Ectodermal cell (in vitro differentiated cells): ENCODE data around the gene KCNA2.

Experiments
- H3K27ac ChIP-seq: 2 replicates; pipeline ENCODE4 v1.7.0; 2013; ENCODE audit warnings: mild to moderate bottlenecking, low read depth, low read length; ENCODE audit not compliant: insufficient read depth, poor library complexity, severe bottlenecking
- H3K27me3 ChIP-seq: 2 replicates; pipeline ENCODE4 v1.7.0; 2013; ENCODE audit warnings: mild to moderate bottlenecking, low read length; ENCODE audit not compliant: insufficient read depth, control insufficient read depth, poor library complexity, severe bottlenecking
- H3K36me3 ChIP-seq: one replicate; pipeline ENCODE4 v1.7.0; 2013; ENCODE audit warnings: low read length; ENCODE audit not compliant: control insufficient read depth, insufficient read depth
- H3K4me1 ChIP-seq: one replicate; pipeline ENCODE4 v1.7.0; 2013; ENCODE audit warnings: low read length; ENCODE audit not compliant: control insufficient read depth, insufficient read depth
- H3K4me3 ChIP-seq: 2 replicates; pipeline ENCODE4 v1.7.0; 2013; ENCODE audit warnings: low read depth, low read length, control low read depth; ENCODE audit not compliant: insufficient read depth
- H3K9me3 ChIP-seq: 2 replicates; pipeline ENCODE4 v1.7.0; 2013; ENCODE audit warnings: mild to moderate bottlenecking, low read length, moderate library complexity; ENCODE audit not compliant: control insufficient read depth
- WGBS, 2 experiments: methylation state at CpG; one replicate each; pipeline ENCODE4 v1.1.7; 2013; ENCODE audit warnings: missing lambda C conversion rate in 2 of 2; 5-methylcytosine and 5-hydroxymethylcytosine counted together

The KCNA2 gene

GRCh38 chr1:110603058-110603457 is 3.1 kb downstream of the KCNA2 start:
- Histone ChIP-seq H3K4me3 (no peak overlapping the region), H3K36me3 (no peaks in the 10 kb centered on the region), H3K9me3 (no peaks in the 10 kb centered on the region), H3K27me3 (peaks cover 42% of the 10 kb centered on the region), H3K27ac (no peak overlapping the region), H3K4me1 (peaks cover 10% of the 10 kb centered on the region)
- WGBS, 2 experiments = 88 to 98% methylated on average over 3 of the region's 3 CpGs

DNA sequence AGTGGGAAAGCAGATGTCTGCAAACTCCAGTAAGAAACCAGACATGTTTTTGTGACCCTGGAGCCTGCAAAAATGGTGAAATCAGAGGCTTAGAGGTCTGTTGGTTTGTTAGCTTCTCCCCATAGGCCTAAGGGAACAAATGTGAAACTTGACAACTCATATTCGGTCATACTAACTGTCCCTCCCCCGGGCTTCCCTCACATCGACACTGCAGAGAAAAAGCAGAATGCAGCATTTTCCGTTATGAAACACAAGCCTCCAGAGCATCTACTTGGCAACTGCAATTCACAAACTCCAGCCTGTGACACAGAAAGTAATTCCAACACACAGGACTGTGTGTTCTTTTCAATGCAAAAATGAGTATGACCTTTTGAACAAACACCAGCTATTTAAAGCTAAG is 3.7 kb downstream of the KCNA2 start:
- no peak overlapping the region for H3K4me3 ChIP-seq
- WGBS, 2 experiments = 91 to 94% methylated on average over 4 of the region's 4 CpGs
- no peaks in the 10 kb centered on the region for H3K36me3 ChIP-seq
- H3K27ac ChIP-seq = no peak overlapping the region
- peaks cover 36% of the 10 kb centered on the region for H3K27me3 ChIP-seq
- H3K9me3 ChIP-seq = no peaks in the 10 kb centered on the region
- H3K4me1 ChIP-seq = peaks cover 10% of the 10 kb centered on the region

DNA sequence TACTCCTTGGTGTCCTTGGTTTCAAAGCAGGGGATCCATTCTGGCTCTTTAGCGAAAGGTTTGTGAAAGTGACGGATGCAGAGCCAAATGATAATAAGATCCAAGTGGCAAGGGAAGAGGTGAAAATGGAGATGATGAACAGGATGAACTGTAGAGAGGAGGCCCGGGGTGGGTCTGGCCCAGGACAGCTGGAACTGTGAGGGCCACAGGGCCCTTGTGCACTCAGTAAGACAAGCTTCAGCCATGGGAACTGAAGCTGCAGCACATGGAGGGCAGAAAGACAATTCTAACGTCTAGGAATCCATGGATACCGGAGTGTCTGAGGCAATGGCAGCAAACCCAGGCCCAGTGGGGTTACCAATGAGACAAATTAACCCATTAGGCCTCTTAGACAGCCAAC is 4.8 kb downstream of the KCNA2 start:
- H3K4me1 ChIP-seq = peaks cover 10% of the 10 kb centered on the region
- H3K27ac ChIP-seq = no peak overlapping the region
- 81 to 82% methylated on average over 5 of the region's 5 CpGs for WGBS, 2 experiments
- peaks cover 25% of the 10 kb centered on the region for H3K27me3 ChIP-seq
- H3K4me3 ChIP-seq = no peak overlapping the region
- no peaks in the 10 kb centered on the region for H3K9me3 ChIP-seq
- no peaks in the 10 kb centered on the region for H3K36me3 ChIP-seq

DNA sequence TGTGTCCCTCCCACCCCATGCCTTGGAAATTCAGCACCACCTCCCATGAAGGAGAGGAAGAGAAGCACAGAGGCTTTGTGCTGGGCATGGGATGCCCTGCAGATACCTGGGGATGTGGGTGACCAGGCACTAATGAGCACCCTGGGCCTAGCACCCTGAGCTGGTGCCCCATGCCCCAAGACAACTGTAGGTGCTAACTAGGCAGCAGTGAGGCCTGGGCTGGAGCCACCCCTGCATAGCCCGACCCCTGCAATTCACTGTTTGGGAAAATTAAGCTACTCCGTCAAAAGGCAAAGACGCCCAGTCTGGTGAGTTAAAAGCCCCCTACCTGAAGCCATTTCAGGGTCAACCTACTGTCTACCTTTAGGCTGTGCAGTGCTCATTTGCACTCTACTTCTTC is 5.4 kb downstream of the KCNA2 start:
- peaks cover 19% of the 10 kb centered on the region for H3K27me3 ChIP-seq
- no peaks in the 10 kb centered on the region for H3K9me3 ChIP-seq
- WGBS, 2 experiments = 89% methylated on average over 3 of the region's 3 CpGs
- H3K4me1 ChIP-seq = peaks cover 7% of the 10 kb centered on the region
- H3K27ac ChIP-seq = no peak overlapping the region
- no peaks in the 10 kb centered on the region for H3K36me3 ChIP-seq
- H3K4me3 ChIP-seq = no peak overlapping the region

DNA sequence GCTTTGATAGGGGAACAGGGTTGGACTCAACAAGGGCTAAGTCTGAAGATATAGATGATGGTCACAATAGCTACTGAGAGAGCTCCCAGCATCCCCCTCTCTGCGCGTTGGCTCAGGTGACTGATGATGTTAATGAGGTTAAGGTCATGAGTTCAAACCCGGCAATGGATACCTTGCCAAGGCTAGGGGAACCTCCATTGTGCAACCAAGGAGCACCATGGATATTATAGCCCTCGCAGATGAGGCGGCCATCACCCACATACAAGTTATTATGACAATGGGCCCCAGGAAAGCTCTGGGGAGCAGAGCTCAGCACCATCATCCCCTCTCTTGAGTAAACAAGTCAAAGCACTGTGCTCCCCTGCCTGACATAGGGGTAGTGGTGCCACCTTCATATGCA is 8.2 kb downstream of the KCNA2 start:
- 94 to 95% methylated on average over 5 of the region's 5 CpGs for WGBS, 2 experiments
- Histone ChIP-seq H3K36me3 (no peaks in the 10 kb centered on the region), H3K9me3 (no peaks in the 10 kb centered on the region), H3K4me3 (no peak overlapping the region), H3K27ac (no peak overlapping the region), H3K27me3 (no peaks in the 10 kb centered on the region), H3K4me1 (no peaks in the 10 kb centered on the region)

DNA sequence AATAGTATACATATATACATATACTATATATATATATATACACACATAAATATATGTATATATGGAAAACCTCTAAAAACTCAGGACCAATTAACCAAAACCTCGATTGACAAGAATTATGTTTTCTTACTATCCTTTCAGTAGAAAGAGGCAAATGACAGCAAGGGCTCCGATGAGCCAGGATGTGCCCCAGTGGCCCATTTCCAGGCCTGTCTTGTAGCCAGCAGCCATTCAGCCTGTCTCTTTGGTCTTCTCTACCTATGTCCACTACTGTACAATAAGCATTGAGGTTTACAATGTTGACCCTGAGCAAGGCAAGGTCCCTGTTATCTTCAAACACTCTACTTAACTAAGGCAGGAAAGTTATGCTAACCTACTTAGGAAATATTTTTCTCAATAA is 9.8 kb downstream of the KCNA2 start:
- no peaks in the 10 kb centered on the region for H3K9me3 ChIP-seq
- WGBS, 2 experiments = 89 to 97% methylated on average over 2 of the region's 2 CpGs
- no peaks in the 10 kb centered on the region for H3K27me3 ChIP-seq
- H3K27ac ChIP-seq = no peak overlapping the region
- no peaks in the 10 kb centered on the region for H3K36me3 ChIP-seq
- H3K4me3 ChIP-seq = no peak overlapping the region
- H3K4me1 ChIP-seq = no peaks in the 10 kb centered on the region

DNA sequence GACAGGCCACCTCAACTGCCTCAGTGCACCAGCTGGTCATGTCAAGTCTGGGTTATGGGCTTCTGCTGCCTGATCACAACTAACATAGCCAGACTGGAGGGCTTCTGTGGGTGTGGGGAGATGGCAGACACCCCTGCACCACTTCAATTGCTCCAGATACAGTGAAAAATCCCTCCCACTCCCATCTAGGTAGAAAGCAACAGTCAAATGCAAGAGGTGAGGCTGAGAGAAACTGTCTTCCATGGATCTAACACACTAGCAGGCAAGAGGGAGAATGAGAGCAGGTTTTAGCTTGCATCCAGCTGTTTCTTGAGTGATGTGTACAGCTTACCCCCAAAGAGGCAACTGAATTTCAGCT is 10.8 kb downstream of the KCNA2 start:
- H3K4me1 ChIP-seq = no peaks in the 10 kb centered on the region
- no peaks in the 10 kb centered on the region for H3K27me3 ChIP-seq
- no peak overlapping the region for H3K4me3 ChIP-seq
- H3K27ac ChIP-seq = no peak overlapping the region
- H3K9me3 ChIP-seq = no peaks in the 10 kb centered on the region
- H3K36me3 ChIP-seq = no peaks in the 10 kb centered on the region

GRCh38 chr1:110594456-110595352 is 11.5 kb downstream of the KCNA2 start:
- H3K27ac ChIP-seq = no peak overlapping the region
- no peaks in the 10 kb centered on the region for H3K27me3 ChIP-seq
- no peaks in the 10 kb centered on the region for H3K9me3 ChIP-seq
- no peaks in the 10 kb centered on the region for H3K36me3 ChIP-seq
- no peak overlapping the region for H3K4me3 ChIP-seq
- H3K4me1 ChIP-seq = no peaks in the 10 kb centered on the region
- 65 to 67% methylated on average over 7 of the region's 7 CpGs for WGBS, 2 experiments

DNA sequence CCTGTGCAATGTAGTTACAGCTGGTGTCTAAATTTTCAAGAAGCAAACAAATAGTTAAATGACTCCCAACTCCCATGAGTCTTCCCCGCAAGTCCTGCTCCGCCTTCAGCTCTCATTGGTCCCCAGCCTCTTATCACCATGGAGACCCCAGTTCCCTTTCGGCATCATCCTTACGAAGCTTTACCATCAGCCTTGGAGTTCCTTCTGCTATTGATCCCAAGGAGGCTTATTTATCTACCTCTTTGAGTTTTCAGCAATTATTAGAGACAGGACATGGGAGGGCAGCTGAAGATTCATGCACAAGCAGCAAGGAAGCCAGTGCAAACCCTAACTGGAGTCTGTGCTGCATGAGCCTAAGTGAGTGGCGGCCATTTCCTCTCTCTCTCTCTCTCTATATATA is 12.3 kb downstream of the KCNA2 start:
- H3K9me3 ChIP-seq = no peaks in the 10 kb centered on the region
- WGBS, 2 experiments = 50 to 68% methylated on average over 4 of the region's 5 CpGs
- H3K36me3 ChIP-seq = no peaks in the 10 kb centered on the region
- no peak overlapping the region for H3K4me3 ChIP-seq
- H3K27ac ChIP-seq = no peak overlapping the region
- no peaks in the 10 kb centered on the region for H3K4me1 ChIP-seq
- no peaks in the 10 kb centered on the region for H3K27me3 ChIP-seq

GRCh38 chr1:110591956-110592355 is 14.2 kb downstream of the KCNA2 start:
- Histone ChIP-seq H3K36me3 (no peaks in the 10 kb centered on the region), H3K9me3 (no peaks in the 10 kb centered on the region), H3K4me3 (no peak overlapping the region), H3K27ac (no peak overlapping the region), H3K27me3 (no peaks in the 10 kb centered on the region), H3K4me1 (no peaks in the 10 kb centered on the region)
- 84 to 91% methylated on average over 6 of the region's 6 CpGs for WGBS, 2 experiments
